ENCODE results near the gene SELENOS. TPM values are rescaled to one million over a fixed set of nuclear protein-coding genes. Genes with fewer than 3 reads are reported as not detected.

The SELENOS gene
- 143 and 162 TPM in 2 replicates for total RNA-seq

- DNase-seq (ENCODE audit: low read depth) (peak; percentile 64), FAIRE-seq (no peak)
- Histone ChIP-seq H3K27me3 (ENCODE audit: control insufficient read depth, insufficient read depth, low read length) (no peaks in the 10 kb centered on the region), H3K4me3 (ENCODE audit: low read depth, low read length) (peak within 1 kb of the TSS; percentile 89), H3K36me3 (ENCODE audit: control insufficient read depth, insufficient read depth, low read length) (peaks cover 25% of the 10 kb centered on the region)
- TF ChIP-seq CTCF (IDR thresholded peaks at IDR 0.05; ENCODE audit: insufficient read depth, low read length, severe bottlenecking), result no peak
Measured at GRCh38 chr15:101277038-101277822, at the start of gene SELENOS. TSS of gene SELENOS (minus strand) at chr15:101277485. CDS start at chr15:101277417, 68 bp downstream.

GRCh38 chr15:101326462-101327146, 49.3 kb upstream of the SELENOS start:
- no peak for TF ChIP-seq CTCF (IDR thresholded peaks at IDR 0.05; ENCODE audit: insufficient read depth, low read length, severe bottlenecking)
- Histone ChIP-seq H3K36me3 (ENCODE audit: control insufficient read depth, insufficient read depth, low read length) (no peaks in the 10 kb centered on the region), H3K4me3 (ENCODE audit: low read depth, low read length) (no peak overlapping the region), H3K27me3 (ENCODE audit: control insufficient read depth, insufficient read depth, low read length) (peaks cover 1% of the 10 kb centered on the region)
- peak; percentile 13 for FAIRE-seq
- no peak for DNase-seq (ENCODE audit: low read depth)

- peaks cover 3% of the 10 kb centered on the region for H3K27me3 ChIP-seq (ENCODE audit: control insufficient read depth, insufficient read depth, low read length)
- FAIRE-seq, result no peak
- DNase-seq (ENCODE audit: low read depth), result no peak
- TF ChIP-seq CTCF (IDR thresholded peaks at IDR 0.05; ENCODE audit: insufficient read depth, low read length, severe bottlenecking), result no peak
- no peaks in the 10 kb centered on the region for H3K36me3 ChIP-seq (ENCODE audit: control insufficient read depth, insufficient read depth, low read length)
- no peak overlapping the region for H3K4me3 ChIP-seq (ENCODE audit: low read depth, low read length)
Measured at GRCh38 chr15:101326026-101326315, 48.7 kb upstream of the SELENOS start.

GRCh38 chr15:101325263-101326025, 48.2 kb upstream of the SELENOS start:
- FAIRE-seq (no peak), DNase-seq (ENCODE audit: low read depth) (no peak)
- TF ChIP-seq CTCF (IDR thresholded peaks at IDR 0.05; ENCODE audit: insufficient read depth, low read length, severe bottlenecking), result no peak
- Histone ChIP-seq H3K4me3 (ENCODE audit: low read depth, low read length) (no peak overlapping the region), H3K36me3 (ENCODE audit: control insufficient read depth, insufficient read depth, low read length) (no peaks in the 10 kb centered on the region), H3K27me3 (ENCODE audit: control insufficient read depth, insufficient read depth, low read length) (peaks cover 6% of the 10 kb centered on the region)

GRCh38 chr15:101324524-101325177, 47.4 kb upstream of the SELENOS start:
- DNase-seq (ENCODE audit: low read depth) (no peak), FAIRE-seq (no peak)
- Histone ChIP-seq H3K36me3 (ENCODE audit: control insufficient read depth, insufficient read depth, low read length) (no peaks in the 10 kb centered on the region), H3K27me3 (ENCODE audit: control insufficient read depth, insufficient read depth, low read length) (peaks cover 6% of the 10 kb centered on the region), H3K4me3 (ENCODE audit: low read depth, low read length) (no peak overlapping the region)
- TF ChIP-seq CTCF (IDR thresholded peaks at IDR 0.05; ENCODE audit: insufficient read depth, low read length, severe bottlenecking), result no peak

Measured in bronchial epithelial cell (primary cell).